GM06990 (cell line): Measurements from ENCODE around the gene LEKR1.
"Not testable (repeated sequence)": the region's sequence is repeated elsewhere in the genome, so short reads cannot be mapped to it uniquely, and the experiment has no call there.

Experiments used
- DNase-seq: peaks from one replicate; pipeline ENCODE4 v3.0.0-alpha.2; 2011; ENCODE audit not compliant: insufficient read length; ENCODE audit errors: extremely low read depth
- H3K27me3 ChIP-seq: replicated peaks from 2 replicates; pipeline ENCODE4 v1.6.0; 2011; ENCODE audit warnings: low read length; ENCODE audit not compliant: control insufficient read depth, insufficient read depth
- H3K36me3 ChIP-seq: 2 replicates; pipeline ENCODE4 v1.5.1; 2011; ENCODE audit warnings: low read length; ENCODE audit not compliant: control insufficient read depth, insufficient read depth
- H3K4me3 ChIP-seq: replicated peaks from 2 replicates; pipeline ENCODE4 v1.5.1; 2011; ENCODE audit warnings: low read depth, mild to moderate bottlenecking, control low read depth, low read length
- TF ChIP-seq, protein P1 (sequence below): IDR thresholded peaks from 2 replicates; pipeline ENCODE4 v1.5.1; 2011; ENCODE audit warnings: low read length, control low read depth, mild to moderate bottlenecking, inconsistent platforms; ENCODE audit not compliant: insufficient read depth, poor library complexity, severe bottlenecking

Gene LEKR1

DNA sequence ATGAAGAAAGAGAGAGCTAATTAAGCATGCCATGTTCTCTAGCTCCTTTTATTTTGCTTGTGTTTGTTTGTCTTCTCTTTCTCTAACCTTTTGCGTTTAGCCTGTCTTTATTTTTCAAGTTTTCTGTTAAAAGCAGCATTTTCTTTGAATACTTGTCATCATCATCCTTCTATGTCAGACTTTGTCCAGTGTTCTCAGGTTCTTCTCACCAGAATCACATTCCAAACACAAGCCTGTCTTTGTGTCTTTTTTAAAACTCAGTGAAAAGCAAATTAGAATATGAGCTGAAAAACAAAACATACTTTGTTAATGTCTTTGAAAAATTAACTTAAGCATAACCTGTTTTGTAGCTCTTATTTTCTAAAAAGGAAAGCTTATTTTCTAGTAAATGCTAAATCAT, 62.4 kb downstream of the LEKR1 start:
- no peak for DNase-seq
- TF ChIP-seq, protein P1, sequence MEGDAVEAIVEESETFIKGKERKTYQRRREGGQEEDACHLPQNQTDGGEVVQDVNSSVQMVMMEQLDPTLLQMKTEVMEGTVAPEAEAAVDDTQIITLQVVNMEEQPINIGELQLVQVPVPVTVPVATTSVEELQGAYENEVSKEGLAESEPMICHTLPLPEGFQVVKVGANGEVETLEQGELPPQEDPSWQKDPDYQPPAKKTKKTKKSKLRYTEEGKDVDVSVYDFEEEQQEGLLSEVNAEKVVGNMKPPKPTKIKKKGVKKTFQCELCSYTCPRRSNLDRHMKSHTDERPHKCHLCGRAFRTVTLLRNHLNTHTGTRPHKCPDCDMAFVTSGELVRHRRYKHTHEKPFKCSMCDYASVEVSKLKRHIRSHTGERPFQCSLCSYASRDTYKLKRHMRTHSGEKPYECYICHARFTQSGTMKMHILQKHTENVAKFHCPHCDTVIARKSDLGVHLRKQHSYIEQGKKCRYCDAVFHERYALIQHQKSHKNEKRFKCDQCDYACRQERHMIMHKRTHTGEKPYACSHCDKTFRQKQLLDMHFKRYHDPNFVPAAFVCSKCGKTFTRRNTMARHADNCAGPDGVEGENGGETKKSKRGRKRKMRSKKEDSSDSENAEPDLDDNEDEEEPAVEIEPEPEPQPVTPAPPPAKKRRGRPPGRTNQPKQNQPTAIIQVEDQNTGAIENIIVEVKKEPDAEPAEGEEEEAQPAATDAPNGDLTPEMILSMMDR: no peak
- no peaks in the 10 kb centered on the region for H3K36me3 ChIP-seq
- no peaks in the 10 kb centered on the region for H3K27me3 ChIP-seq
- no peak overlapping the region for H3K4me3 ChIP-seq

DNA sequence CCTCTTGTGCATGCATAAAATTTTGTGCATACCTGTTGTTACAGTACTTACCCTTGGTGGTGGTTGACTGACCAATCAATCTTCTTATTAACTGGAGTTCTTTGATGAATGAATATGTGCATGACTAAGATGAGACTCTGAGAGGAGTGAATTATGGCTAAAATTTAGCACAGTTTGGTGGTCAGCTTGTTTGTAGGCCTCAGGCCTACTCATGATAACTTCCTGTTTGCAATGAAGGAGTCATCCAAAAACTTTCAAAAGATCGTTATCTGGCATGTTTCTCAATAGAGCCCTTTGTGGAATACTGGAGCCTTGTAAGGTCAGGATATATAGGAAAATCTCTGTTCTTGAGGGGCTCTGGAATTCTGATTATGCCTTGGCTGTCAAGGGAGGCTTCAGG, 66.5 kb downstream of the LEKR1 start:
- no peaks in the 10 kb centered on the region for H3K27me3 ChIP-seq
- TF ChIP-seq, protein P1: no peak
- no peak overlapping the region for H3K4me3 ChIP-seq
- no peak for DNase-seq
- H3K36me3 ChIP-seq: no peaks in the 10 kb centered on the region

GRCh38 chr3:156895374-156895773, 69.2 kb downstream of the LEKR1 start:
- not testable (repeated sequence) for H3K4me3 ChIP-seq, H3K27me3 ChIP-seq, DNase-seq, H3K36me3 ChIP-seq

- not testable (repeated sequence) for H3K4me3 ChIP-seq, H3K27me3 ChIP-seq, H3K36me3 ChIP-seq
Observed at GRCh38 chr3:156897851-156898250, 71.7 kb downstream of the LEKR1 start.

GRCh38 chr3:156898296-156898880, 72.2 kb downstream of the LEKR1 start:
- Histone ChIP-seq H3K4me3 (no peak overlapping the region), H3K36me3 (no peaks in the 10 kb centered on the region), H3K27me3 (no peaks in the 10 kb centered on the region)
- no peak for DNase-seq
- TF ChIP-seq, protein P1: no peak

More at GRCh38 chr3:156897851-156898250, 71.7 kb downstream of the LEKR1 start:
- DNase-seq: not testable (repeated sequence)

DNA sequence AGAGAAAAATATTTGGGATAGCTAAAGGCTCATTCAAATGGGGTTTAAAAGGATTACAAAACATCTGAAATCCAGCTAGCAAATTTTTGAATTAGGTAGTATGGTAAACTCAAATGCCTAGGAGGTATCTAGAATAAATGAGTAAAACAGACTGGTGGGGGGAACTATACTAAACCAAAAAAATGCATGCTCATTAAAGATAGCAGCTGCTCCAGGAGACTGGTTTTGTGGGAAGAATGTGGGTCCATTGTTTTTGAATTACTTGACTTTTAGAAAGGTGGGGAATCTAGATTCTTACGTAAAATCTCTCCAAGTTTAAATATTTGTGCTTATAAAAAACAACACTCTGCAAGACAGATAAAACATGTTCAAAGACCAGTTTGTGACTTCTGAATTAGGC, 73.8 kb downstream of the LEKR1 start:
- no peaks in the 10 kb centered on the region for H3K27me3 ChIP-seq
- no peak overlapping the region for H3K4me3 ChIP-seq
- TF ChIP-seq, protein P1: no peak
- H3K36me3 ChIP-seq: no peaks in the 10 kb centered on the region
- DNase-seq: no peak

- DNase-seq: no peak
- no peaks in the 10 kb centered on the region for H3K36me3 ChIP-seq
- TF ChIP-seq, protein P1: no peak
- H3K4me3 ChIP-seq: no peak overlapping the region
- no peaks in the 10 kb centered on the region for H3K27me3 ChIP-seq
Observed at GRCh38 chr3:156902916-156903315, 76.8 kb downstream of the LEKR1 start.
